ENCODE measurements around the gene PGC.

- TF ChIP-seq, protein P1, sequence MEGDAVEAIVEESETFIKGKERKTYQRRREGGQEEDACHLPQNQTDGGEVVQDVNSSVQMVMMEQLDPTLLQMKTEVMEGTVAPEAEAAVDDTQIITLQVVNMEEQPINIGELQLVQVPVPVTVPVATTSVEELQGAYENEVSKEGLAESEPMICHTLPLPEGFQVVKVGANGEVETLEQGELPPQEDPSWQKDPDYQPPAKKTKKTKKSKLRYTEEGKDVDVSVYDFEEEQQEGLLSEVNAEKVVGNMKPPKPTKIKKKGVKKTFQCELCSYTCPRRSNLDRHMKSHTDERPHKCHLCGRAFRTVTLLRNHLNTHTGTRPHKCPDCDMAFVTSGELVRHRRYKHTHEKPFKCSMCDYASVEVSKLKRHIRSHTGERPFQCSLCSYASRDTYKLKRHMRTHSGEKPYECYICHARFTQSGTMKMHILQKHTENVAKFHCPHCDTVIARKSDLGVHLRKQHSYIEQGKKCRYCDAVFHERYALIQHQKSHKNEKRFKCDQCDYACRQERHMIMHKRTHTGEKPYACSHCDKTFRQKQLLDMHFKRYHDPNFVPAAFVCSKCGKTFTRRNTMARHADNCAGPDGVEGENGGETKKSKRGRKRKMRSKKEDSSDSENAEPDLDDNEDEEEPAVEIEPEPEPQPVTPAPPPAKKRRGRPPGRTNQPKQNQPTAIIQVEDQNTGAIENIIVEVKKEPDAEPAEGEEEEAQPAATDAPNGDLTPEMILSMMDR (conservative IDR thresholded peaks at IDR 0.05 in 1 of 2, IDR thresholded peaks at IDR 0.05 in 1 of 2; ENCODE audit: extremely low read depth in 1 of 2, insufficient read depth in 1 of 2, low read depth in 1 of 2, low read length in 2 of 2) = no peak
- no peak for TF ChIP-seq EZH2 (IDR thresholded peaks at IDR 0.05; ENCODE audit: borderline replicate concordance, low read length)
Observed at GRCh38 chr6:41687501-41688175, 59.6 kb downstream of the PGC start.
